HG03108 (cell line): ENCODE data around the gene PLXNC1.

ENCODE experiments used
- ATAC-seq: cut with Tn5 transposase; IDR thresholded peaks from one replicate; pipeline ENCODE4 v1.9.1; 2021; ENCODE audit warnings: moderate library complexity; ENCODE audit not compliant: unreplicated experiment

The PLXNC1 gene

DNA sequence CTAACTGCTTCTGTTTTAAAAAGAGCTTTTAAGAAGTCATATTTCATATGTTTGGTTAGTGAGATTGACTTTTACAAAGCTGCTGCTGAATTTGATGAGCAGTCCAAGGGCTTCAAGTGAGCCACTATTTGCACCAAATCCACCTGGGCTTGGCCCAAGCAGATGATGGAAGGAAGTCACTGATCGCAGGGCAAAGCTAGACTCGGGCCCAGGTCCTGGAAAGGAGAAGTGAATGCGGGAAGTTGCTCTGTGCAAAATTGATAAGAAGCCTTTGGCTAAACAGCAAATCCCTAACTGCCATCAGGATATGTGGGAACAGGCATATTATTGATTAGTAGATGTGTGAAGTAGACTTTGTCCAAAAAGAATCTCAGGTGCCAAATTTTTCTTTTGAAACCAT lies 30.5 kb downstream of the PLXNC1 start:
- ATAC-seq: no peak

DNA sequence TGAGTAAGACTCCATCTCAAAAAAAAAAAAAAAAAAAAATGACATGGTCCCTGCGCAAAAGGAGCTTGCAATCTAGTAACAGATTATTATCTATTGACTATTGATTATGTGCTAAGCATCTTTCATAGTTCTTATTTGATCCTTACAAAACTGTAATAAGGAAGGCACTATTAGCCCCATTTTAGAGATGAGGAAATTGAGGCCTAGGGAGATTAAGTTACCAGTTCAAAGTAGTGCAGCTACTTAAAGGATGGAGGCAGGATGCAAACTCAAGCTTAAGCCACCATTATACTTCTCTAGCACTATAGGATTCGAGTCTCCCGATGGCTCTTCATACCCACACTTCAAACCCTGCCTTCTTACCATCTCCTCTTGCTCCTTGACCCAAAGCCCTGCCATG lies 31.3 kb downstream of the PLXNC1 start:
- no peak for ATAC-seq

DNA sequence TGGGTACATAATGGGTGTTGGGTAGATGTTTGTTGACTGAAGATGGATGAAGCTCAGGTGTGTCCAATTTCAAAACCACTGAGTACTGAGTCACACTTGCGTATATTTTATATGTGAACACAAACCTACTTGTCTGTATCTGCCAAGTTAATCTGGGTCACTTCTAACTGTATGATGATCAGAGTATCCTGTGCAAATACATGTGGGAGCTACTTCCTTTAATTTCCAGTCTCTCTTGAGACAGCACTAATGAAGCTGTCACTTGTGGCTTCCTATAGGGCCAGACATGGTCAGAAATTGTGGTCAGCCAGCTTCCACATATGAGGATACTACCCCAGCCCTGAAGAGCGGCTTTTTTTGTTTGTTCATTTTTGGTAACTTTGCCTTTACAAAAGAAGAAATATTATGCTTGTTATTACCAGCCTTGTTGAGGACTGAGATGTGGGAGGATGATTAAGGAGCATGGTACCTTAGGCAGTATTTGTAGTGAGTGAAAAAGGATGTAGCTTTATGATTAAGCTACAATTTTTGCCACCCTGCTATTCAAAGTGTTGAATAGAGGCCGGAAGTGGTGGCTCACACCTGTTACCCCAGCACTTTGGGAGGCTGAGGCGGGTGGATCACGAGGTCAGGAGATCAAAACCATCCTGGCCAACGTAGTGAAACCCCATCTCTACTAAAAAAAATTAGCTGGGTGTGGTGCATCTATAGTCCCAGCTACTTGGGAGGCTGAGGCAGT lies 32.4 kb downstream of the PLXNC1 start:
- ATAC-seq: no peak

- ATAC-seq: no peak
Measured at GRCh38 chr12:94182986-94183707, 34.8 kb downstream of the PLXNC1 start.

- no peak for ATAC-seq
Measured at GRCh38 chr12:94183708-94184379, 35.5 kb downstream of the PLXNC1 start.

GRCh38 chr12:94184995-94185719 lies 36.8 kb downstream of the PLXNC1 start:
- no peak for ATAC-seq

GRCh38 chr12:94185801-94186200 lies 37.4 kb downstream of the PLXNC1 start:
- no peak for ATAC-seq

GRCh38 chr12:94186278-94187241 lies 38.2 kb downstream of the PLXNC1 start:
- ATAC-seq: no peak

GRCh38 chr12:94187361-94187760 lies 39.0 kb downstream of the PLXNC1 start:
- ATAC-seq: no peak

- ATAC-seq: no peak
Measured at GRCh38 chr12:94190623-94191022, 42.2 kb downstream of the PLXNC1 start.

GRCh38 chr12:94191023-94191422 lies 42.6 kb downstream of the PLXNC1 start:
- ATAC-seq: no peak

DNA sequence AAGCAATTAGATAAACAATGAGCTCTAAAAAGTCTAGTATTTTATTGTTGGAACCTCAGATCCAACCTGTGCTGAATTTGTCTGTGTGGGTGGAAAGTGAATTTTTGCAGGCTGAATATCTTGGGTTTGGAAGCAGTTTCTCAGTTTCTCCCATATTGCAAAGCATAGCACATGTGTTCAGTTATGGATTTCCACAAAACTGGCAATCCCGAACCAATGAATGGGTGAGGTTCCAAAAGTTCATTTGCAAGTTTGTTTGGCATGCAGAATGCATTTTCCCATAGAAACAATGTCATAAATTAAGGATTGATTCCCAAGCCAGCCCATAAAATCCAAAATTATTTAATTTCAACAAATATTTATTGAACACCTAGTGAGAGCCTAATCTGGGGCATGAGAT lies 43.4 kb downstream of the PLXNC1 start:
- ATAC-seq: no peak

DNA sequence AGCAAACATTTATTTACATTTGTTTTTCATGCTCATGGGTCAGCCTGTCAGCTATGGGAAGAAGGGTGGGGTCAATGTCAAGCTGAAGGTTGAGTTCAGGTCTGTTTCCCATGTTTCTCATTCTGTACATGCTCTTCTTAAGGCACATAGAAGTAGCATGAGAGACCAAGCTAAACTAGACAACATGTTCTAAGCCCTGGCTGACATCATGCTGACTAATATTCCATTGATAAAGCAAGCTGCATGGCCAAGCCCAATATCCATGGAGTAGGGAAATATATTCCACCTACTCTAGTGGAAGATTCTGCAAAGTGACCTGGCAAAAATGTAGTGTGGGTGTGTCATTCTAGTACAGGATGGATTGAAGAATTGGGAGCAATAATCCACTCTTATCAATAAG lies 44.1 kb downstream of the PLXNC1 start:
- ATAC-seq: no peak

DNA sequence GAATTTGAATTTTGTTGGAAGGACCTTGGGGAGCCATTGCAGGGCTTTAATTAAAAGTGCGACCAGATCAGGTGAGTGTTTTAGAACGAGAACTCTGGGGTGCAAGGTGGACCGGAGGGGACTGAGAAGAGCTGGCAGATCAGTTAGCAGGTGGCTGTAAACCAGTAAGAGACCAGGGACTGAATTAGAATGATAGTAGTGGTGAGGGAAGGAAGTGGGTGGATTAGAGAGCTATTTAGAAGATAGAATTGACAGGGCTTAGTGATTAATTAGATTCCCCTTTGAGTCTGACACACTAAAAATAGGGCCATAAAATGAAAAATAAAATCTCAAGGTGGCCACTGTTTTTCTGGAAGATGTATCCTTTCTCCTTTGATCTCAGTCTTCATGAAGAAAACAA lies 44.8 kb downstream of the PLXNC1 start:
- ATAC-seq: no peak

DNA sequence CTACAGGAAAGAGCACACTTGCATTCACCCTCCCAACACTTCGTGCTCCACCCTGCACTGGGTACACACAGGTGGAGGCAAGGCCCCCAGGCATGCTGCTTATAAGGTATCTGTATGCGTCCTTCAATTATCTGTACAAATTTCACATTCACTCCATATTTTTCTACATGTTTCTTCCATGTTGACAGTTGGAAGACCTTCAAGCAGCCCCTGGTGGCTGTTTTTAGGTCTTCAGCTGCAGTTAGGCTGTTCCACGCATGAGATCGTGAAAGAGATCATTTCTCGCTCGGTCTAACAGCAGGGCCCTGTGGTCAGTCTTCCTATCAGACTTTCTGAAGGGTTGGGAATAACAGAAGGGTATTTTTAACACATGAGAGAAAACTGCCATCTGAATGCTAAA lies 47.1 kb downstream of the PLXNC1 start:
- no peak for ATAC-seq

DNA sequence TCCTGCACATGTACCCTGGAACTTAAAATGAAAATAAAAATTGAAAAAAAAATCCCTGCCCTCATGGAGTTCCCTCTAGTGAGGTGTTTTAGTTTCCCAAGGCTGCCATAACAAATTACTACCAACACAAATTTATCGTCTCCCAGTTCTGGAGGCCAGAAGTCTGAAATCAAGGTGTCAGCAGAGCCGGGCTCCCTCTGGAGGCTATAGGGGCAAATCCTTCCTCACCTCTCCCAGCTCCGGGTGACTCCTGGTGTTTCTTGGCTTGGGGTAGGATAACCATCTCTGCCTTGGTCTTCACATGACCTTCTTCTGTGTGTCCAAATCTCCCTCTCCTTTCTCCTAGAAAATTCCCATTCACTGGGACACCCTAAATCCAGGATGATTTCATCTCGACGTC lies 50.1 kb downstream of the PLXNC1 start:
- ATAC-seq: no peak

DNA sequence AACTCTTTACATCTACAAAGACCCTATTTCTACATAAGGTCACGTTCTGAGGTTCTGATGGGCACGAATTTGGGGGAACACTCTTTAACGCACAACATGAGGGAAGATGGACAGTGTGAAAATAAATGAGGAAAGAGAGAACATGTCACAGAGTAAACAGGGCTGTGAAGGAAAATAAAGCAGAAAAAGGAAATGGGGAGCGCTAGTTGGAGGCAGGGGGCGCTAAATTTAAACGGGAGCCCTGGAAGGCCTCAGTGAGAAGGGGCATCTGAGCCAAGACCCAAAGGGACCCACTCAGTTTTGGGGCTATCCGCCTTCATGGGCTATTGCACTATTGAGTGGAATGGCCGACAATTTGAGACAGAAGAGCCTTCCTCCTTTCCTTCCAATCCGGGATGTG lies 50.5 kb downstream of the PLXNC1 start:
- ATAC-seq: no peak

- ATAC-seq: no peak
Measured at GRCh38 chr12:94200069-94200468, 51.7 kb downstream of the PLXNC1 start.

- no peak for ATAC-seq
Measured at GRCh38 chr12:94200695-94201094, 52.3 kb downstream of the PLXNC1 start.
